Adrenal gland (tissue), 12 donors: ENCODE results near the gene CES1. TPM values are rescaled to one million over a fixed set of nuclear protein-coding genes. Genes with fewer than 3 reads are reported as not detected.
"Not testable (repeated sequence)": the region's sequence is repeated elsewhere in the genome, so short reads cannot be mapped to it uniquely, and the experiment has no call there.

Experiments
- DNase-seq, 7 donors: peaks; one replicate each; pipeline ENCODE4 v3.0.0-alpha.2; 2019 to 2020
- H3K27ac ChIP-seq, 5 donors: fragments of 200-600 bp; sonication (generic) in 4 of 5; 1 replicate in 3 of 5; 2 replicates in 2 of 5; pipeline versions ENCODE4 v1.5.1 to v1.8.0; 2016 to 2020; ENCODE audit warnings: mild to moderate bottlenecking in 1 of 5
- H3K27me3 ChIP-seq: fragments of 200-600 bp; 2 replicates; pipeline ENCODE4 v1.8.0; 2021
- H3K36me3 ChIP-seq, 2 donors: fragments of 200-600 bp; replicated peaks in 1 of 2; 1 replicate in 1 of 2; 2 replicates in 1 of 2; pipeline versions ENCODE4 v1.5.1 to v1.8.0; 2018 to 2022
- H3K4me1 ChIP-seq, 2 donors: fragments of 200-600 bp; replicated peaks in 1 of 2; 1 replicate in 1 of 2; 2 replicates in 1 of 2; pipeline versions ENCODE4 v1.5.1 to v1.8.0; 2018 to 2021
- H3K4me3 ChIP-seq, 4 donors: fragments of 200-600 bp; sonication (generic) in 3 of 4; one replicate each; pipeline ENCODE4 v1.5.1; 2016 to 2018
- H3K9me3 ChIP-seq, 3 donors: fragments of 200-600 bp; sonication (generic) in 1 of 3; replicated peaks in 1 of 3; 1 replicate in 2 of 3; 2 replicates in 1 of 3; pipeline versions ENCODE4 v1.5.1 to v1.8.0; 2016 to 2021
- POLR2A ChIP-seq, 2 donors: fragments of 450-650 bp; IDR thresholded peaks; one replicate each; pipeline ENCODE4 v1.6.1; 2017; ENCODE audit warnings: antibody characterized with exemption in 2 of 2, mild to moderate bottlenecking in 2 of 2, moderate library complexity in 1 of 2
- WGBS, 4 donors: extraction: QIAGEN DNeasy Blood & Tissue Kit in 2 of 4; methylation state at CpG; one replicate each; pipeline versions ENCODE4 v1.1.5 to v1.1.7; 2013 to 2017; 5-methylcytosine and 5-hydroxymethylcytosine counted together
- intact Hi-C, 2 donors: fragments of 100-400 bp; cut with DNase I; formaldehyde crosslinking; loops; one replicate each; pipeline versions ENCODE4 v1.14.1 to v1.15.0; 2022 to 2023
- polyA plus RNA-seq, 3 donors: library from polyadenylated mRNA; stranded (reverse); fragments of 200-250 nt in 2 of 3; fragments of 350-450 nt in 1 of 3; fragmentation: Illumina TruSeq in 1 of 3; extraction: RNeasy Lipid Tissue Mini Kit (QIAGEN cat#74804) in 1 of 3; gene quantifications; one replicate each; pipeline ENCODE4 v1.2.3, GENCODE V29; 2013 to 2014
- total RNA-seq, 9 donors: library from RNA; depleted of rRNA in 4 of 9; stranded (reverse); fragments of >200 nt in 4 of 9; fragments of 120-200 nt in 1 of 9; fragmentation: NEBNext Ultra II Directional in 1 of 9; extraction: Animal tissue kit (Norgen Biotek cat#: 25700) in 1 of 9; gene quantifications; one replicate each; pipeline versions ENCODE4 v1.1.0 to v1.2.4, GENCODE V29; 2013 to 2023
- TF ChIP-seq, protein P1 (sequence below), 6 experiments: fragments of 450-650 bp in 4 of 6; fragments of 200-600 bp in 2 of 6; sonication (generic) in 1 of 6; IDR thresholded peaks; 1 replicate in 5 of 6; 2 replicates in 1 of 6; pipeline versions ENCODE4 v1.5.1 to v1.8.0; 2016 to 2021; ENCODE audit warnings: antibody characterized with exemption in 6 of 6, mild to moderate bottlenecking in 2 of 6, moderate library complexity in 1 of 6
- donor health status: healthy with polysubstance abuse.
- donor health status: Bipolar disorder and iron deficiency.
- donor health status: DM: yes; HTN: yes; CAD: no.
- donor health status: DM: no; HTN: no; CAD: no.
- donor health status: DM: no; HTN: no; CAD: no.
- donor health status: DM: yes; HTN: yes; CAD: no.

CES1 gene
- total and polyA plus RNA-seq, 12 donors = 0.11 to 103 (median 18.9) TPM

DNA sequence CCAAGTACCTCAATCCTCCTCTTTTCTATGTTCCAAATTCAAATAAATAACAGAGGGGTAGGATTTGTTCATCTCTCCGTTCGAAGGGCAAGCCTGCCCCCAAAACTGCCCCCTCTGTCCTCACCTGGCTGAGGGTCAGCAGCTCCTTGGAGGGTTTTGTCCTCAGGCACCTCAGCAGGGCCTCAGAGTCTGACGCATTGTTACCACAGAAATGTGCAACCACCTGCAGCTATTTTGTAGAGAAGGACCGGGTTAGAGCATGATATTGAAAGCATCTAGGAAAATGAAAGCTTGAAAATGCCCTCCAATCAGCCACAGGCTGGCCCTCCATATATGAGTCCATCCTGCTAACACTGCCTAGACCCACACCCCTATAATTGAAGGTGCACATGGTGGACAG lies 28.4 kb upstream of the CES1 start:
- Histone ChIP-seq H3K36me3 (no peaks in the 10 kb centered on the region), H3K4me1 (no peaks in the 10 kb centered on the region), H3K27ac (no peak overlapping the region), H3K4me3 (no peak overlapping the region), H3K9me3 (no peaks in the 10 kb centered on the region), H3K27me3 (no peaks in the 10 kb centered on the region)
- WGBS, 4 donors = 66 to 82% (median 67%) methylated on average over 4 of the region's 4 CpGs
- intact Hi-C loops = no loop called here
- TF ChIP-seq POLR2A (IDR thresholded peaks at IDR 0.05) = no peak
- TF ChIP-seq, protein P1, sequence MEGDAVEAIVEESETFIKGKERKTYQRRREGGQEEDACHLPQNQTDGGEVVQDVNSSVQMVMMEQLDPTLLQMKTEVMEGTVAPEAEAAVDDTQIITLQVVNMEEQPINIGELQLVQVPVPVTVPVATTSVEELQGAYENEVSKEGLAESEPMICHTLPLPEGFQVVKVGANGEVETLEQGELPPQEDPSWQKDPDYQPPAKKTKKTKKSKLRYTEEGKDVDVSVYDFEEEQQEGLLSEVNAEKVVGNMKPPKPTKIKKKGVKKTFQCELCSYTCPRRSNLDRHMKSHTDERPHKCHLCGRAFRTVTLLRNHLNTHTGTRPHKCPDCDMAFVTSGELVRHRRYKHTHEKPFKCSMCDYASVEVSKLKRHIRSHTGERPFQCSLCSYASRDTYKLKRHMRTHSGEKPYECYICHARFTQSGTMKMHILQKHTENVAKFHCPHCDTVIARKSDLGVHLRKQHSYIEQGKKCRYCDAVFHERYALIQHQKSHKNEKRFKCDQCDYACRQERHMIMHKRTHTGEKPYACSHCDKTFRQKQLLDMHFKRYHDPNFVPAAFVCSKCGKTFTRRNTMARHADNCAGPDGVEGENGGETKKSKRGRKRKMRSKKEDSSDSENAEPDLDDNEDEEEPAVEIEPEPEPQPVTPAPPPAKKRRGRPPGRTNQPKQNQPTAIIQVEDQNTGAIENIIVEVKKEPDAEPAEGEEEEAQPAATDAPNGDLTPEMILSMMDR (IDR thresholded peaks at IDR 0.05) = no peak
- no peak for DNase-seq

DNA sequence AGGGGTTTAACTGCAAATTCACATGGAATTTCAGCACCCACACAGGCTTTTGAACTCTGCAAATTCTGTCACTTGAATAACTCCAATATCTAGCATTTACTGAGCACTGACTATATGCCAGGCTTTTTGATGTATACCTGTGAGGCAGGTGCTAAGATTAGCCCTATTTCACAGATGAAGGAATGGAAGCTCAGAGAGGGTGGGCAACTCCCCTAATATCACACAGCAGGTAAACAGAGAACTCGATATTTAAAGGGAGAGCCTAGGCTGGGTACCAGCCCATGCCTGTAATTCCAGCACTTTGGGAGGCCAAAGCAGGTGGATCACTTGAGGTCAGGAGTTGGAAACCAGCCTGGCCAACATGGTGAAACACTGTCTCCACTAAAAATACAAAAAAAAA lies 24.8 kb upstream of the CES1 start:
- 35 to 65% (median 56%) methylated on average over 1 of the region's 1 CpG for WGBS, 4 donors
- intact Hi-C loops = not testable (repeated sequence)

DNA sequence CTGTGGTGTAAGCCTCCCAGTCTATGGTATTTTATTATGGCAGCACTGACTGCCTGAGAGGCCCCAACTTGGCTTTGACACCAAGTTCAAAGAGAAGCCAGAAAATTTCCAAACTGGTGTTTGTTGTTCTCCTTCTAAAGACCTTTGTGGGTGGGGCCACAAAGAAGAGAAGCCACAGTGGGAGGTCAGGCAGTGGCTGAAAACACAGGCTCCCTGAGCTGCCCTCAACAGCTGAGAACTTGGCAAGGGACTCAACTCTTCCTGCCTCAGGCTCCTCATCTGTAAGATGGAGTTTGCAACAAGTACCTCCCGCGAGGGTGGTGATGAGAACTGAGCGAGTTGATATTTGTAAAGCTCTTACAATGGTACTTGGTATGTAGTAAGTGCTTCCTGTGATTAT lies 24.1 kb upstream of the CES1 start:
- intact Hi-C loops = no loop called here
- Histone ChIP-seq H3K4me3 (no peak overlapping the region), H3K27ac (no peak overlapping the region), H3K9me3 (no peaks in the 10 kb centered on the region), H3K27me3 (no peaks in the 10 kb centered on the region), H3K4me1 (no peaks in the 10 kb centered on the region), H3K36me3 (no peaks in the 10 kb centered on the region)
- 78 to 88% (median 85%) methylated on average over 3 of the region's 3 CpGs for WGBS, 4 donors
- DNase-seq = no peak
- TF ChIP-seq POLR2A (IDR thresholded peaks at IDR 0.05) = no peak
- TF ChIP-seq, protein P1 (IDR thresholded peaks at IDR 0.05) = no peak

More for the DNA sequence above, 24.8 kb upstream of the CES1 start:
- DNase-seq, H3K27me3 ChIP-seq, H3K27ac ChIP-seq, H3K4me3 ChIP-seq, H3K4me1 ChIP-seq, H3K36me3 ChIP-seq, H3K9me3 ChIP-seq: not testable (repeated sequence)

DNA sequence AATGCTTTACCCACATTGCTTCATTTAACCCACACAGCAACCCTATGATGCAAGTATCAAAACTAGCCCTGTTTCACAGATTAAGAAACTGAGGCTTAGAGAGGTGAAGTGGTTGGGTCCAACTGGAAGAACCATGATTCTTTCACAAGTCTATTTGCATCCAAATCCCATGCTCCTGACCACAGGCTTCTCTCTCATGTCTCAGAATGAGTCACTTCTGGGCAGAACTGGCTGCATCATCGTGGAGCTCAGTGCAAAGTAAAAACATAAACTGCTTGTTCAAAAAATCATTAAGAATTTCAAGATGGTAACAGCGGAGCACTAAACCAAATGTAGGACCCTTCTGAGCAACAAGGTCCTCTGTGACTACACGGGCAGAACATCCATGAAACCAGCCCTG lies 20.2 kb upstream of the CES1 start:
- WGBS, 4 donors = 59 to 76% (median 66%) methylated on average over 3 of the region's 3 CpGs
- Histone ChIP-seq H3K9me3 (no peaks in the 10 kb centered on the region), H3K36me3 (no peaks in the 10 kb centered on the region), H3K27ac (no peak overlapping the region), H3K4me1 (no peaks in the 10 kb centered on the region), H3K4me3 (no peak overlapping the region), H3K27me3 (peaks cover 8% of the 10 kb centered on the region)
- intact Hi-C loops = no loop called here
- TF ChIP-seq POLR2A (IDR thresholded peaks at IDR 0.05) = no peak
- TF ChIP-seq, protein P1 (IDR thresholded peaks at IDR 0.05) = no peak
- no peak for DNase-seq

DNA sequence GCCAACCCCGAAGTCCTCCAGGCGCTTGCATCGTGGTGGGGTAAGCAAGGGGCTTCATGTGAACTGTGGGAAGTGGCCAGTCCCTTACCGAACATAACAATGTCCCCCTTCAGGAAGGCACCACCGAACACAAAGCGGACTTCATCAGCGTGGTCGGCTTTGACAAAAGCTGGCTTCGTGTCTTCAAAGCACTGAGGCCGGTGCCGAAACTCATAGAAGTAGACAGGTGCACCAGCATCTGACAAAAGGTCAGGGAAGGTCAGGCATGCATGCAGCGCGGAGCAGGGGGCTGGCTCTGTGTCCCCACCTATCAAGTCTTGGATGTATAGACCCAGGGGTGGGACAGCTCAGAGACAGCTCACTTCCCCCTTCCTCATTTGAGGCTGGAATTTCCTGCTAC lies 16.6 kb upstream of the CES1 start:
- intact Hi-C loops = loop anchor here in 1 of 2 donors (5.0 kb wide), 1 partner anchor 382 kb away; no protein-coding TSS in a partner anchor

More for the DNA sequence above, 16.6 kb upstream of the CES1 start:
- H3K27me3 ChIP-seq = peaks cover 18% of the 10 kb centered on the region
- no peaks in the 10 kb centered on the region for H3K36me3 ChIP-seq
- DNase-seq = no peak
- TF ChIP-seq POLR2A (IDR thresholded peaks at IDR 0.05) = no peak
- TF ChIP-seq, protein P1 (IDR thresholded peaks at IDR 0.05) = no peak
- no peak overlapping the region for H3K4me3 ChIP-seq
- H3K9me3 ChIP-seq = no peaks in the 10 kb centered on the region
- H3K4me1 ChIP-seq = no peaks in the 10 kb centered on the region
- WGBS, 4 donors = 73 to 77% (median 74%) methylated on average over 13 of the region's 13 CpGs
- H3K27ac ChIP-seq = no peak overlapping the region
